Calu3 (cell line): Measurements from ENCODE around the gene HABP4. TPM values are rescaled to one million over a fixed set of nuclear protein-coding genes. Genes with fewer than 3 reads are reported as not detected.

Source experiments
- BruUV-seq: library from RNA; stranded (reverse); fragments of 400-500 nt; replicated peaks from 2 replicates; lab custom pipeline; 2021; lab: Mats Ljungman, UMichigan
- CTCF ChIA-PET: fragments of 300-600 bp; sonication (Branson Sonifier 250); formaldehyde crosslinking; loops from one replicate; lab custom pipeline; 2022; ENCODE audit warnings: antibody characterized with exemption; lab: Charles Lee
- DNase-seq: peaks from one replicate; pipeline ENCODE4 v3.0.0; 2022
- H3K27ac Mint-ChIP-seq: one replicate; pipeline ENCODE4 v1.8.0; 2022; ENCODE audit warnings: mixed read lengths; ENCODE audit not compliant: unreplicated experiment
- H3K27me3 Mint-ChIP-seq: one replicate; pipeline ENCODE4 v1.8.0; 2022; ENCODE audit warnings: mixed read lengths; ENCODE audit not compliant: unreplicated experiment
- H3K36me3 Mint-ChIP-seq: one replicate; pipeline ENCODE4 v1.8.0; 2022; ENCODE audit warnings: mild to moderate bottlenecking, moderate library complexity, mixed read lengths; ENCODE audit not compliant: insufficient read depth, unreplicated experiment
- H3K4me1 Mint-ChIP-seq: one replicate; pipeline ENCODE4 v1.8.0; 2022; ENCODE audit warnings: mild to moderate bottlenecking, low read depth, mixed read lengths; ENCODE audit not compliant: unreplicated experiment
- H3K4me3 Mint-ChIP-seq: one replicate; pipeline ENCODE4 v1.8.0; 2022; ENCODE audit warnings: mild to moderate bottlenecking, low read depth, moderate library complexity, mixed read lengths; ENCODE audit not compliant: unreplicated experiment
- H3K9me3 Mint-ChIP-seq: one replicate; pipeline ENCODE4 v1.8.0; 2022; ENCODE audit warnings: low read depth, mixed read lengths; ENCODE audit not compliant: unreplicated experiment
- CTCF ChIP-seq: fragments of 200-600 bp; IDR thresholded peaks from one replicate; pipeline ENCODE4 v1.8.0; 2022; ENCODE audit warnings: antibody characterized with exemption; ENCODE audit not compliant: unreplicated experiment
- intact Hi-C: fragments of 100-400 bp; cut with micrococcal nuclease; formaldehyde crosslinking; loops from one replicate; pipeline ENCODE4 v1.10.0; 2022; ENCODE audit not compliant: unreplicated experiment
- total RNA-seq: library from RNA; stranded (reverse); gene quantifications from 2 replicates; pipeline ENCODE4 v1.2.3, GENCODE V29; 2022

HABP4 gene
- total RNA-seq, 1 experiment from 2014 or later: 11.6 TPM

GRCh38 chr9:96442491-96442890, 7.5 kb upstream of the HABP4 start:
- no peaks in the 10 kb centered on the region for H3K27me3 Mint-ChIP-seq
- DNase-seq: no peak
- H3K27ac Mint-ChIP-seq: no peak overlapping the region
- no peaks in the 10 kb centered on the region for H3K9me3 Mint-ChIP-seq
- no TSS peak for BruUV-seq
- H3K4me3 Mint-ChIP-seq: no peak overlapping the region
- no peaks in the 10 kb centered on the region for H3K4me1 Mint-ChIP-seq
- intact Hi-C loops: loop anchor here (10.0 kb wide), 1 partner anchor 212 kb away; the partner anchor contains the start of gene PRXL2C
- TF ChIP-seq CTCF: no peak
- H3K36me3 Mint-ChIP-seq: no peaks in the 10 kb centered on the region
- CTCF ChIA-PET: interaction anchor here (0.8 to 1.4 kb wide), 5 partner anchors 22 to 226 kb away, joined by 3 to 6 read pairs (median 4); no protein-coding TSS in a partner anchor

GRCh38 chr9:96447406-96447805, 2.6 kb upstream of the HABP4 start:
- CTCF ChIA-PET: no interaction called here
- Mint-ChIP-seq H3K27ac (no peak overlapping the region), H3K36me3 (peaks cover 12% of the 10 kb centered on the region), H3K27me3 (no peaks in the 10 kb centered on the region), H3K9me3 (no peaks in the 10 kb centered on the region), H3K4me1 (peaks cover 8% of the 10 kb centered on the region), H3K4me3 (no peak overlapping the region)
- BruUV-seq: no TSS peak
- no peak for TF ChIP-seq CTCF
- intact Hi-C loops: loop anchor here (10.0 kb wide), 1 partner anchor 207 kb away; the partner anchor contains the start of gene PRXL2C
- DNase-seq: no peak

GRCh38 chr9:96448546-96449170, 1.3 kb upstream of the HABP4 start:
- H3K36me3 Mint-ChIP-seq: peaks cover 16% of the 10 kb centered on the region
- H3K27me3 Mint-ChIP-seq: no peaks in the 10 kb centered on the region
- peaks cover 12% of the 10 kb centered on the region for H3K4me1 Mint-ChIP-seq
- intact Hi-C loops: loop anchor here (10.0 kb wide), 1 partner anchor 206 kb away; the partner anchor contains the start of gene PRXL2C
- no peak for DNase-seq
- CTCF ChIA-PET: no interaction called here
- no TSS peak for BruUV-seq
- no peaks in the 10 kb centered on the region for H3K9me3 Mint-ChIP-seq
- no peak for TF ChIP-seq CTCF
- H3K4me3 Mint-ChIP-seq: no peak overlapping the region
- no peak overlapping the region for H3K27ac Mint-ChIP-seq

DNA sequence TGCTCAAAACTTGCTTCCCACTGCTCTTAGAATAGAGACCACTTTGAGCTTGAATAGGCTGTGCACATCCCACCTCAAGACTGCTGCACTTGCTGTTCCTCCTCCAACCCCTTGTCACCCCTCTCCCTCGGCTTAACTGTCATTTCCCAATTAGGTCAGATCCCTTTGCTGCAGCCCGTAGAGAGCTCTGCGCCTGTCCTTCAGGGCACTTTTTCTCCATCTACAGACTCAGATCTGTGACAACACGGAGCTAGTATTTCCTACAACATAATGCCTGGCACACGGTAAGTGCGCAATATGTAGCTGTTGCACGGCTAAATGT, 485 bp upstream of the HABP4 start:
- DNase-seq: no peak
- BruUV-seq: no TSS peak
- Mint-ChIP-seq H3K27me3 (no peaks in the 10 kb centered on the region), H3K4me1 (peaks cover 17% of the 10 kb centered on the region), H3K36me3 (peaks cover 21% of the 10 kb centered on the region), H3K4me3 (peak overlapping the region; percentile 66), H3K9me3 (no peaks in the 10 kb centered on the region), H3K27ac (peak overlapping the region; percentile 26)
- no peak for TF ChIP-seq CTCF
- CTCF ChIA-PET: interaction anchor here (0.9 kb wide), 1 partner anchor 117 kb away, joined by 3 read pairs; no protein-coding TSS in a partner anchor
- intact Hi-C loops: loop anchor here (10.0 kb wide), 1 partner anchor 205 kb away; the partner anchor contains the start of gene PRXL2C
